ENCODE data around the gene MIA2.
A peak's percentile ranks its signal among the peaks of the same experiment; 100 is the strongest.
"Not testable (repeated sequence)": the region's sequence is repeated elsewhere in the genome, so short reads cannot be mapped to it uniquely, and the experiment has no call there.

Gene MIA2

DNA sequence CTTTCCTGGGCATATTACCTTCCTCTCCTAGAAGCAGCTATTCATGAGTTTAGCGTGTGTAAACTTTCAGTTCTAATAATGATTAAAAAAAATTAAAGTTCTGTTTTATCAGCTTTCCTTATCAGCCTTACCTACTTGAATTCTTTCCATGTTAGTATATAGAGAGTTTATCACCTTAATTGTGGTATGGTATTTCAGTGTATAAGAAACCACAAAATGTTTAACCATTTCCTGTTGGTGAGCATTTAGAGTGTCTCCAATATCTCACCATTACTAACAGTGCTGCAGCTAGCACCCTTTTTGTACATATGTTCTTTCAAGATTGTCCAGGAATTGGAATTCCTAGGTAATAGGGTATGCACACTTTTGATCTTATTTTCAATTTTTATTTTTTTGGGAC is 109.1 kb downstream of the MIA2 start:
- no peak for TF ChIP-seq Cebpa-rat (IDR thresholded peaks at IDR 0.05)
- H3K9me3 ChIP-seq (replicated peaks in 1 of 11) = no peaks in the 10 kb centered on the region
- H3K27me3 ChIP-seq = no peaks in the 10 kb centered on the region
- no peak overlapping the region for H3K4me3 ChIP-seq
- H3K27ac ChIP-seq = no peak overlapping the region
- peaks cover 0 to 9% (median 6%) of the 10 kb centered on the region in 10 experiments; a peak in 13 of 20 replicates for H3K4me1 ChIP-seq
- H4K20me1 ChIP-seq = no peaks in the 10 kb centered on the region
- H3K36me3 ChIP-seq = peaks cover 35 to 73% (median 53%) of the 10 kb centered on the region in 11 experiments
- H3K9ac ChIP-seq = no peak overlapping the region
- no peak overlapping the region for H3K4me2 ChIP-seq

DNA sequence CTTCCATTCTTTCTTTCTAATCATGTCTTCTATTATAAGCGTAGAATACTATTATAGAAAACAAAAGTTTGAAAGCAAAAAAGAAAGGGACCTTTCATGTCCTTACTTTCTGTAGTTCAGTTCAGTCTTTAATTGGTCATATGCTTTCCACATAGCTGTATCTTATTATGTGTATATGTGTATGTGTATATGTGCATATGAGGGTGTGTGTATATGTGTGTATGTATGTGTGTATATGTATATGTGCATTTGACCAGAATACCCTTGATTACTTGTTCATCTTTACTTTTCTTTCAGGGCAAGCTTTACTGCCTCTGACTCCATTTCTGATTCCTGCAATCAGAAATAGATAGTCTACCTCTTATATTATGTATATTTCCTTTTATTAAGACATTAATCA is 109.9 kb downstream of the MIA2 start:
- no peak overlapping the region for H3K4me2 ChIP-seq
- no peaks in the 10 kb centered on the region for H4K20me1 ChIP-seq
- H3K4me3 ChIP-seq = no peak overlapping the region
- peaks cover 0 to 9% (median 6%) of the 10 kb centered on the region in 10 experiments; a peak in 13 of 20 replicates for H3K4me1 ChIP-seq
- peaks cover 37 to 75% (median 57%) of the 10 kb centered on the region in 11 experiments for H3K36me3 ChIP-seq
- no peaks in the 10 kb centered on the region for H3K9me3 ChIP-seq (replicated peaks in 1 of 11)
- TF ChIP-seq Cebpa-rat (IDR thresholded peaks at IDR 0.05) = no peak
- no peak overlapping the region for H3K9ac ChIP-seq
- H3K27ac ChIP-seq = no peak overlapping the region
- H3K27me3 ChIP-seq = no peaks in the 10 kb centered on the region

DNA sequence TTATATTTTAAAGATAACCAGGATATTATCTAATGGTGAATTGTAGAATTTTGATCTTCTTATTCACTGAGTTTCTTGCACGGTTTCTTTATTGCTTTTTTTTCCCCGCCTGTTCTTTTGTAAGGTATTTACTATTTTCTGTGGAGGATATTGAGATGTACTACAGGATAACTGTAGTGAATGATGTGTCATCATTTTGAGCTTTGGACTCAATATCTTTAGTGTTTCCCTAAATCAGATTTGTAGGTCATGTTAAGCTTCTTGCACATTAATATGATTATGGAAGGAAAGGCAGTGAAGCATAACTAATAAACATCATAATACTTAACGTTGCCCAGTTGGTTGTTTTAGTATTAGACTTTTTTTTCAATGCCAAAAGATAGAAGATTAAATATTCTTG is 117.2 kb downstream of the MIA2 start:
- Histone ChIP-seq H3K4me2 (no peak overlapping the region), H3K27ac (no peak overlapping the region), H3K4me1 (peaks cover 0 to 9% (median 6%) of the 10 kb centered on the region in 10 experiments; a peak in 13 of 20 replicates), H3K27me3 (no peaks in the 10 kb centered on the region), H3K4me3 (no peak overlapping the region), H3K36me3 (peaks cover 45 to 69% (median 57%) of the 10 kb centered on the region in 11 experiments), H3K9me3 (replicated peaks in 1 of 11) (peaks cover 18 to 33% (median 29%) of the 10 kb centered on the region in 11 experiments; a peak in 21 of 22 replicates), H3K9ac (no peak overlapping the region), H4K20me1 (no peaks in the 10 kb centered on the region)
- TF ChIP-seq Cebpa-rat (IDR thresholded peaks at IDR 0.05) = no peak

DNA sequence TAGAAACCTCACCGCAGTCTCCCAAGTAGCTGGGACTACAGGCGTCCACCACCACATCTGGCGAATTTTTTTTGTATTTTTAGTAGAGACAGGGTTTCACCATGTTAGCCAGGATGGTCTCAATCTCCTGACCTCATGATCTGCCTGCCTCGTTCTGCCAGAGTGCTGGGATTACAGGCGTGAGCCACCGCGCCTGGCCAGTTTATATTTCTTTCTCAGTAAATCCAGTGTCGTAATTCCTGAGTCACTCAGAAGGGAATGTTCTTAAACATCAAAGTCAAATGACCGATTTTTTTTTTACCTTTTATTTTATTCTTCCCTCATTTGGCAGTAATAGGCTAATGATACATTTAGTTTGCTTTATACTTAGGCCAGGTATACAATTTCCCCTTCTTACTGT is 118.0 kb downstream of the MIA2 start:
- peaks cover 40 to 62% (median 51%) of the 10 kb centered on the region in 11 experiments for H3K36me3 ChIP-seq
- H4K20me1 ChIP-seq = no peaks in the 10 kb centered on the region
- no peak overlapping the region for H3K4me2 ChIP-seq
- peaks cover 0 to 8% (median 6%) of the 10 kb centered on the region in 10 experiments; a peak in 13 of 20 replicates for H3K4me1 ChIP-seq
- H3K9ac ChIP-seq = no peak overlapping the region
- no peak overlapping the region for H3K27ac ChIP-seq
- no peak overlapping the region for H3K4me3 ChIP-seq
- H3K27me3 ChIP-seq = no peaks in the 10 kb centered on the region
- TF ChIP-seq Cebpa-rat (IDR thresholded peaks at IDR 0.05) = no peak
- H3K9me3 ChIP-seq (replicated peaks in 1 of 11) = peaks cover 18 to 33% (median 29%) of the 10 kb centered on the region in 11 experiments; a peak in 21 of 22 replicates

DNA sequence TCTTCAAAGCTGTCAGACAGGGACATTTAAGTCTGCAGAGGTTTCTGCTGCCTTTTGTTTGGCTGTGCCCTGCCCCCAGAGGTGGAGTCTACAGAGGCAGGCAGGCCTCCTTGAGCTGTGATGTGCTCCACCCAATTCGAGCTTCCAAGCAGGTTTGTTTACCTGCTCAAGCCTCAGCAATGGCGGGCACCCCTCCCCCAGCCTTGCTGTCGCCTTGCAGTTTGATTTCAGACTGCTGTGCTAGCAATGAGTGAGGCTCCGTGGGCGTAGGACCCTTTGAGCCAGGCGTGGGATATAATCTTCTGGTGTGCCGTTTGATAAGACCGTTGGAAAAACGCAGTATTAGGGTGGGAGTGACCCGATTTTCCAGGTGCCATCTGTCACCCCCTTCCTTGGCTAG is 125.4 kb downstream of the MIA2 start:
- not testable (repeated sequence) for H3K4me3 ChIP-seq, H3K9ac ChIP-seq, H3K27ac ChIP-seq, H3K27me3 ChIP-seq, H4K20me1 ChIP-seq
- peaks cover 22 to 41% (median 36%) of the 10 kb centered on the region in 11 experiments for H3K36me3 ChIP-seq
- peaks cover 11 to 36% (median 23%) of the 10 kb centered on the region in 11 experiments for H3K9me3 ChIP-seq (replicated peaks in 1 of 11)
- peaks cover 0 to 13% (median 0%) of the 10 kb centered on the region in 10 experiments; a peak in 4 of 20 replicates for H3K4me1 ChIP-seq
- peak overlapping the region in 2 of 11 experiments; percentile 44 to 64; a peak in 3 of 22 replicates for H3K4me2 ChIP-seq

DNA sequence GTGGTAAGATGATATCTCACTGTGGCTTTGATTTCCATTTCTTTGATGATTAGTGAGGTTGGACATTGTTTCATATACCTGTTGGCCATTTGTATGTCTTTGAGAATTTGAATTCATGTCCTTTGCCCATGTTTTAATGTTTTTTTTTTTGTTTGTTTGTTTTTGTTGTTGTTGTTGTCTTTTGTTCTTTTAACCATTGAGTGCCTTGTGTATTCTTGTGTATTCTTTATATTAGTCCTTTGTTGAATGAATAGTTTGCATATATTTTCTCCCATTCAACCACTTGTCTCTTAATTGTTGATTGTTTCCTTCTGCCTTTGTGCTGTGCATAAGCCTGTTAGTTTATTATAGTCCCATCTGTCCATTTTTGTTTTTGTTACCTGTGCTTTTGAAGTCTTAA is 126.6 kb downstream of the MIA2 start:
- H3K4me1 ChIP-seq = peaks cover 0 to 13% (median 0%) of the 10 kb centered on the region in 10 experiments; a peak in 4 of 20 replicates
- H3K27me3 ChIP-seq = no peaks in the 10 kb centered on the region
- no peak overlapping the region for H3K27ac ChIP-seq
- no peak overlapping the region for H3K4me3 ChIP-seq
- no peaks in the 10 kb centered on the region for H4K20me1 ChIP-seq
- no peak for TF ChIP-seq Cebpa-rat (IDR thresholded peaks at IDR 0.05)
- H3K4me2 ChIP-seq = peak overlapping the region in 2 of 11 experiments; percentile 44 to 64; a peak in 3 of 22 replicates
- peaks cover 24 to 44% (median 36%) of the 10 kb centered on the region in 11 experiments for H3K9me3 ChIP-seq (replicated peaks in 1 of 11)
- H3K9ac ChIP-seq = no peak overlapping the region
- H3K36me3 ChIP-seq = peaks cover 35 to 52% (median 47%) of the 10 kb centered on the region in 11 experiments

DNA sequence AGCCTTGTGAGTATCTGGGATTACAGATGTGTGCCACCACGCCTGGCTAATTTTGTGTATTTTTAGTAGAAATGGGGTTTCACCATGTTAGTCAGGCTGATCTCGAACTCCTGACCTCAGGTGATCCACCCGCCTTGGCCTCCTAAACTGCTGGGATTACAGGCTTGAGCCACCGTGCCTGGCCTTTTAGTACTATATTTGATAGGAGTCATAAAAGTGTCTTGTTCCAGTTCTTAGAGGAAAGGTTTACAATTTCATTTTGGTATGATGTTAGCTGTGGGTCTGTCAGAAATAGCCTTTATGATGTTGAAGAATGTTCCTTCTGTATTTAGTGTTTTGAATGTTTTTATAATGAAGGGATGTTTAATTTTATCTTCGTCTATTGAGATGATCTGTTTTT is 127.8 kb downstream of the MIA2 start:
- not testable (repeated sequence) for H4K20me1 ChIP-seq, H3K27ac ChIP-seq, H3K4me2 ChIP-seq, H3K4me3 ChIP-seq, H3K9ac ChIP-seq, H3K27me3 ChIP-seq
- peaks cover 26 to 47% (median 38%) of the 10 kb centered on the region in 11 experiments for H3K9me3 ChIP-seq (replicated peaks in 1 of 11)
- H3K36me3 ChIP-seq = peaks cover 37 to 61% (median 52%) of the 10 kb centered on the region in 11 experiments
- H3K4me1 ChIP-seq = peaks cover 0 to 13% (median 0%) of the 10 kb centered on the region in 10 experiments; a peak in 4 of 20 replicates

DNA sequence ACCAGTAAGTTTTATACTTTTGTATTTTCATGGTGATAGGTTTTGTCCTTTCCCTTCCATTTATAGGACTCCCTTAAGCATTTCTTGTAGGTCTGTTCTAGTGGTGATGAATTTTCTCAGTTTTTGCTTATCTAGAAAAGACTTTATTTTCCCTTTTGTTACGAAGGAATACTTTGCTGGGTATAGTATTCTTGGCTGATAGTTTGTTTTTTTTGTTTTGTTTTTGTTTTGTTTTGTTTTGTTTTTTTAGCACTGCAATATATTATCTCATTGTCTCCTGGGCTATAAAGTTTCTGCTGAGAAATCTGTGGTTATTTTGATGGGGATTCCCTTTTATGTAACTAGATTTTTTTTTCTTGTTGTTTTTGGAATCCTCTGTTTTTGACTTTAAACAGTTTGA is 130.8 kb downstream of the MIA2 start:
- Histone ChIP-seq H3K36me3 (peaks cover 32 to 52% (median 45%) of the 10 kb centered on the region in 11 experiments), H3K4me2 (no peak overlapping the region), H4K20me1 (peaks cover 0 to 14% (median 9%) of the 10 kb centered on the region in 11 experiments; a peak in 6 of 22 replicates), H3K9me3 (replicated peaks in 1 of 11) (peaks cover 22 to 36% (median 32%) of the 10 kb centered on the region in 11 experiments), H3K27ac (no peak overlapping the region), H3K4me3 (no peak overlapping the region), H3K4me1 (peaks cover 0 to 7% (median 0%) of the 10 kb centered on the region in 10 experiments; a peak in 4 of 20 replicates), H3K27me3 (no peaks in the 10 kb centered on the region), H3K9ac (no peak overlapping the region)
- no peak for TF ChIP-seq Cebpa-rat (IDR thresholded peaks at IDR 0.05)

DNA sequence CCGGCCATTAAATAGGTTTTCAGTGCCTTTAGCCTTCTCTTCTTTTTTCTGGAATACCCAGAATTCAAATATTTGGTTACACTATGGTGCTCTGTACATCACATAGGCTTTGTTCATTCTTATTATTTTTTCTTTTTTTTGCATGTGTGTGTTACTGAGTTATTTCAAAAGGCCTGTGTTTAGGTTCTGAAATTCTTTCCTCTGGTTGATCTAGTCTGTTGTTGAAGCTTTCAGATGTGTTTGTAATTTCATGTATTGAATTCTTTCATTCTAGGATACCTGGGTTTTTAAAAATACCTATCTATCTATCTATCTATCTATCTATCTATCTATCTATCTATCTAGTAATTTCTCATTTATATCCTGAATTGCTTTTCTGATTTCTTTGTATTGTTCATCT is 131.6 kb downstream of the MIA2 start:
- Histone ChIP-seq H3K9me3 (replicated peaks in 1 of 11) (peaks cover 22 to 32% (median 29%) of the 10 kb centered on the region in 11 experiments), H3K27me3 (no peaks in the 10 kb centered on the region), H4K20me1 (peaks cover 0 to 14% (median 9%) of the 10 kb centered on the region in 11 experiments; a peak in 6 of 22 replicates), H3K9ac (no peak overlapping the region), H3K4me2 (no peak overlapping the region), H3K27ac (no peak overlapping the region), H3K4me3 (no peak overlapping the region), H3K4me1 (no peaks in the 10 kb centered on the region), H3K36me3 (peaks cover 26 to 50% (median 43%) of the 10 kb centered on the region in 11 experiments)
- TF ChIP-seq Cebpa-rat (IDR thresholded peaks at IDR 0.05) = no peak
